Measurements from ENCODE around the gene PRM3.
A peak's percentile ranks its signal among the peaks of the same experiment; 100 is the strongest.

Gene PRM3

DNA sequence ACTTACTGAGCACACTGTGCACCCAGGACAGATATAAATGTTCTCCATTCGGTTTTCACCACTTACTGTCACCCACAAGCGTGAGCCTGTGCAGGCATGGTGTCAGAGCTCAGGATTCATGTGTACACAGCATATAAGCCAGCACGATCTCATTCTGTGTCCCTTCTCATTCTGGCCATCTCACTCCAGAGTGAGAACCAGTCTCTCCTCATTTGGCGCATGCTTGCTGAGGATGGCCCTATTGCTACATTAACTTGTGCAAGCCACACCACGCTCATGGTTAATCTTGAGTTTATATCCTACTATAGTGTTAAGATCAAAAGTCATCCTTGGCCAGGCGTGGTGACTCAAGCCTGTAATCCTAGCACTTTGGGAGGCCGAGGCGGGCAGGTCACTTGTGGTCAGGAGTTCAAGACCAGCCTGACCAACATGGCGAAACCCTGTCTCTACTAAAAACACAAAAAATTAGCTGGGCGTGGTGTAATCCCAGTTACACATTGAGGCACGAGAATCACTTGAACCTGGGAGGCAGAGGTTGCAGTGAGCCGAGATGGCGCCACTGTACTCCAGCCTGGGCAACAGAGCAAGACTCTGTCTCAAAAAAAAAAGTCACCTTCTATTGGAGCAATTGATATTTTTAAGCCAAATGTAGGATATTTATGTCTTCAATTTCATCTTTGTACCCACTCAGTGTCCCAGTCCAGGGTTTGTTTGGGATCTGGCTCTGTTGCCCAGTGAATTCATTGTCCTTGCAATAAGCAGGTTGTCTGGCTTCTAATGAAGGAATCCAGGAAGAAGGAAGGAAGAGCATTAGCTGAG, 38.3 kb downstream of the PRM3 start:
- DNase-seq (ENCODE audit: low read depth, low spot score), result no peak
- no peak overlapping the region for H3K4me3 ChIP-seq (ENCODE audit: low read length)

- no peak overlapping the region for H3K4me3 ChIP-seq (ENCODE audit: low read length)
- DNase-seq (ENCODE audit: low read depth, low spot score), result no peak
Observed at GRCh38 chr16:11233727-11234376, 39.6 kb downstream of the PRM3 start.

DNA sequence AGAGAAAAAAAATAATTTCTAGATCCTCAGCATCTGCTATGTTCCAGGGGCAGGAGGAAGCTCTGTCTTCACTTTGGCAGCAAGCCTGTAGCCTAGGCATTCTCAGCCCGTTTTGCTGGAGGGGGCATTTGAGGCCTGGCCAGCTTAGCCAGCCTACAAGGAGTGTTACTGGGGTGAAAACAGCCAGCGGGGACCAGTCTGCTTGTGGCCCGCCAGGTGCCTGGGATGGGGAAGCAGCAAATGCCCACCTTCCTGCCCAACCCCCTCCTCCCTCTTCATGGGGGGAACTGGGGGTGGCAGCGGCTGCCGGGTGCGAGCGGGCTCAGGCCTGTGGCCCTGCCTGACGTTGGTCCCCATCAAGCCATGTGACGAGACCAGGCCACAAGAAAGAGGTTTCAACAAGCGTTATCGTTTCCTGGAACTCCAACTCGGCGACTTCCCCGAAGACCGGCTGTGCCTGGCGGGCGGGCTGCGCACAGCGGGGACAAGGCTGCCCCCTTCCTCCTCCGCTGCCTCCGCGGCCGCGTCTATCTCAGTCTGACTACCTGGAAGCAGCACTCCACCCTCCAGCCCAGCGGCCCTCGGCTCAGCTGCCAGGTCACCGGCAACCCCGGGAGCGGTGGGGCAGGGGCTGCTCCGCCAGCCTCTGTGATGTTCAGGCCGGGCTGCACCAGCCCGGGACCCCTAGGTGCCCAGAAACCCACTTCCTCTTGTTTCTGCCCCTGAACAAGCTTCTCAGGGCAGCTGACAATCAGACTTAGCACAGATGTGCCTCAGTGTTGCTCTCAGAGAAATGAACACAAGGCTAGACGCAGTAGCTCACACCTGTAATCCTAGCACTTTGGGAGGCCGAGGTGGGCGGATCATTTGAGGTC, 40.3 kb downstream of the PRM3 start:
- H3K4me3 ChIP-seq (ENCODE audit: low read length), result peak overlapping the region; percentile 38
- DNase-seq (ENCODE audit: low read depth, low spot score), result peak; percentile 95

DNA sequence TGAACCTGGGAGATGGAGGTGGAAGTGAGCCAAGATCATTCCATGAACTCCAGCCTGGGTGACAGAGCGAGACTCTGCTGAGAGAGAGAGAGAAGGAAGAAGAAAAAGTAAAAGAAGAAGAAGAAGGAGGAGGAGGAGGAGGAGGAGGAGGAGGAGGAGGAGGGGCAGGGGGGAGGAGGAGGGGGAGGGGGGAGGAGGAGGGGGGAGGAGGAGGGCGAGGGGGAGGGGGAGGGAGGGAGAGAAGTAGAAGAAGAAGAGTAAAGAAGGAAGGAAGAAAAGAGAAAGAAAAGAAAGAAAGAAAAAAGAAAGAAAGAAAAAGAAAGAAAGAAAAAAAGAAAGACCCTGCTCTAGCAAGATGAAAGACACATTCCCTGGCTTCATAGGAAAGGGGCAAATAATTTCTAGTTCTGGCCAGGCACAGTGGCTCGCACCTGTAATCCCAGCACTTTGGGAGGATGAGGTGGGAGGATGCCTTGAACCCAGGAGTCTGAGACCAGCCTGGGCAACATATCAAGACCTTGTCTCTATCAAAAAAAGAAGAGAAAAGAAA, 41.1 kb downstream of the PRM3 start:
- no peak for DNase-seq (ENCODE audit: low read depth, low spot score)
- no peak overlapping the region for H3K4me3 ChIP-seq (ENCODE audit: low read length)

- DNase-seq (ENCODE audit: low read depth, low spot score), result no peak
- no peak overlapping the region for H3K4me3 ChIP-seq (ENCODE audit: low read length)
Observed at GRCh38 chr16:11231367-11231970, 42.0 kb downstream of the PRM3 start.

- no peak for DNase-seq (ENCODE audit: low read depth, low spot score)
- no peak overlapping the region for H3K4me3 ChIP-seq (ENCODE audit: low read length)
Observed at GRCh38 chr16:11229906-11230305, 43.5 kb downstream of the PRM3 start.

- DNase-seq (ENCODE audit: low read depth, low spot score), result no peak
- no peak overlapping the region for H3K4me3 ChIP-seq (ENCODE audit: low read length)
Observed at GRCh38 chr16:11229432-11229831, 44.0 kb downstream of the PRM3 start.

DNA sequence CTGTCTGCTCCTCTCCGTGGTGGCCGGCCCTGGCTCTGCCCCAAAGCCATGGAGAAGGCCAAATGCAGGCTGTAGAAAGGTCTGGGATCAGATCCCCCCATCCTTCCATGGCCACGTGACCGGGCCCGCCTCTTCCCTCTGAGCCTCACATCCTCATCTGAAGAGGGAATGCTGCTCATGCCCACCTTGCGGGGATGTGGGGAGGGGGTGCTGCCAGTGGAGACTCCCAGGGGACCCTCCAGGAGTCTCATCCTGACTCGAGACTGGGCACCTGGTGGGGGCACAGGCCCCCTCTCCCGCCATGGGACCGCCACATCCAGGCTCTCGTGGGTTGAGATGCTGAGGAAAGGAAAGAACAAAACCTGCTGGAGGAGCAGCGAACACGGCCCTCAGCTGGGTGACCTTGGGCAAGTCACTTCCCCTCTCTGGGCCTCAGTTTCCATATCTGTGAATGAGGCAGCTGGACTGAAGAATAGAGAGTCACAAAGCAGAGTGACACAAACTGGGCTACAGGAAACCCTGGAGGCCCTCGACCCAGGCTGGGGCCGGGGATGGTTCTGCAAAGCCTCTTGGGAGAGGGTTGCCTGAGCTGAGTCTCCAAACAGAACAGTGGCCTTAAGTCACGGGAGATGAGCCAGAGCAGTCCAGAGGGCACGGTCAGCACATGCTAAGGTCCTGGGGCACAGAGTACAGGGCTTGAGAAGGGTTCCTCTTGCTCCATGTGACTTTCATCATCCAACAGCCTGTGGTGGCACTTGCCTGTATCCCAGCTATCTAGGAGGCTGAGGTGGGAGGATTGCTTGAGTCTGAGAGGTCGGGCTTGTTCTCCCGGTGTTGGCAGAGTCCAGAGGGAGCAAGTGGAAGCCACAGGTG, 47.5 kb downstream of the PRM3 start:
- no peak for DNase-seq (ENCODE audit: low read depth, low spot score)
- H3K4me3 ChIP-seq (ENCODE audit: low read length), result peak overlapping the region; percentile 35

GRCh38 chr16:11224894-11225676, 48.3 kb downstream of the PRM3 start:
- peak overlapping the region; percentile 35 for H3K4me3 ChIP-seq (ENCODE audit: low read length)
- DNase-seq (ENCODE audit: low read depth, low spot score), result peak; percentile 79

DNA sequence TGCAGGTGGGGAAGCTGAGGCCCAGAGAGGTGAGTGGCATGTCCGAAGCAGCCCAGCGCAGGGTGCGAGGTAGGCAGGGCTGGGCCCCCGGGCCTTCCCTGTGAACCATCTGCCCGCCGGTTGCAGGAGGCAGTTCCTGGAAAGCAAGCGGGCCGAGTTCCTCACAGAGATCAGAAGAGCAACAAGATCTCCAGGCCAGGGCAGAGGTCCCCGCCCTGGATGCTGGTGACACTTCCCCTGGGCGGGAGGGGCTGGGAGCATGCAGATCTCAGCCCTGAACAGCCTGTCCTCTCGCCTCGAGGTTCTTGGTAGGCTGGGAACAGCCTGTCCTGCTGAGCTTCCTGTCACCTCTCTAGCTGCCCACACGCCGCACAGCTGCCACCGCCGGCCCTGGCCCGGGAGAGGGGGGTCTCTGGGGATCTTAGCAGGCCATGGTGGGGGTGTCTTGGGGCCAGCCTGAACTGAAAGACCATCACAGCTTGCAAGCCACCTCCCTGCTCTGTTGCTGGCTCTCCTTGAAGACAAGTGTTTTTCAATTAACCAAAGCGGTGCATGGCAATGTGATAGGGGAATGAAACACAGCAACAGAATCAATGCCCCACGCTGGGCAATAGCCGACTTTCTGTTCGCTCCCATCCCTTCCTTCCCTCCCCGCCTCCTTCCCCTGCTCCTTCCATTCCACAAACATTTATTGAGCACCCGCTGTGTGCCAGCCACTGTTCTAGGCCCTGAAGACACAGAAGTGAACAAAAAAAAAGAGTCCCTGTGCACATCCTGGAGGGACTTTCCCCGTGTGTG, 49.1 kb downstream of the PRM3 start:
- no peak overlapping the region; the same call in 1 of the 2 replicates for H3K4me3 ChIP-seq (ENCODE audit: low read length)
- no peak for DNase-seq (ENCODE audit: low read depth, low spot score)
